Vagina (tissue), 2 donors: ENCODE measurements around the gene TJP3. TPM values are rescaled to one million over a fixed set of nuclear protein-coding genes. Genes with fewer than 3 reads are reported as not detected.

Source experiments
- DNase-seq, 2 donors: peaks; one replicate each; pipeline ENCODE4 v3.0.0-alpha.2; 2017; ENCODE audit errors: extremely low spot score in 2 of 2
- H3K27ac ChIP-seq: fragments of 200-600 bp; sonication (generic); one replicate; pipeline ENCODE4 v1.5.1; 2019
- H3K27me3 ChIP-seq: fragments of 200-600 bp; sonication (generic); one replicate; pipeline ENCODE4 v1.5.1; 2019
- H3K36me3 ChIP-seq, 2 donors: fragments of 200-600 bp; sonication (generic); one replicate each; pipeline ENCODE4 v1.5.1; 2017 to 2019
- H3K4me1 ChIP-seq: fragments of 200-600 bp; sonication (generic); one replicate; pipeline ENCODE4 v1.5.1; 2019
- H3K4me3 ChIP-seq, 2 donors: fragments of 200-600 bp; sonication (generic); 1 replicate in 1 of 2; 2 replicates in 1 of 2; pipeline ENCODE4 v1.5.1; 2016 to 2019
- H3K9me3 ChIP-seq: fragments of 200-600 bp; sonication (generic); one replicate; pipeline ENCODE4 v1.5.1; 2019
- POLR2A ChIP-seq, 2 donors: fragments of 450-650 bp; IDR thresholded peaks; one replicate each; pipeline ENCODE4 v1.6.1; 2017; ENCODE audit warnings: antibody characterized with exemption in 2 of 2, mild to moderate bottlenecking in 2 of 2, moderate library complexity in 2 of 2
- POLR2AphosphoS5 ChIP-seq, 2 donors: sonication (generic); formaldehyde crosslinking; IDR thresholded peaks; one replicate each; pipeline ENCODE4 v1.9.0; 2017; ENCODE audit warnings: antibody characterized with exemption in 2 of 2, mild to moderate bottlenecking in 2 of 2, low read depth in 1 of 2; ENCODE audit not compliant: insufficient read depth in 1 of 2
- intact Hi-C: fragments of 100-400 bp; cut with DNase I; formaldehyde crosslinking; loops from one replicate; pipeline ENCODE4 v1.15.1; 2023
- total RNA-seq: library from RNA; depleted of rRNA; stranded (reverse); fragments of >200 nt; gene quantifications from one replicate; pipeline ENCODE4 v1.2.3, GENCODE V29; 2016
- TF ChIP-seq, protein P1 (sequence below), 3 experiments: fragments of 450-650 bp in 2 of 3; fragments of 200-600 bp in 1 of 3; sonication (generic) in 1 of 3; IDR thresholded peaks; one replicate each; pipeline ENCODE4 v1.5.1; 2017 to 2019; ENCODE audit warnings: antibody characterized with exemption in 3 of 3, mild to moderate bottlenecking in 2 of 3, moderate library complexity in 2 of 3

The TJP3 gene
- total RNA-seq, 1 donor from 2014 or later: 17.7 TPM

DNA sequence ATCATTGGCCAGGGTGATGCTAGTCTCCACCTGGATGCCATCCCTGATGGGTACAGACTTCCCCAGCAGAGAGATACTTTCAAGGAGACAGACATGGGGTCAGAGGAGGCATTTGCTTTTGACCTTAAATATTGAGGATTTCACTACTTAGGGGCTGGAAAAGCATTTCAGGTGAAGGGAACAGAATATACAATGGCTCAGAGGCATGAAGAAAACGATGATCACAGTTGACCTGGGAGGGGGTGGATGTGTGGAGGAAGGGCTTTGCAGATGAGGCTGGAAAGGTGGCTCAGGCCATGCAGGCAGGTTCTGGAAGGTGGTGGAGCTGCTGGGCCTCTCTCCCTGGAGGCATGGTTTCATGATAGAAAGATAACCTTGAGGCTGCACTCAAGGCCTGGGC lies 74.1 kb downstream of the TJP3 start:
- intact Hi-C loops: no loop called here
- DNase-seq: no peak
- Histone ChIP-seq H3K4me3 (no peak overlapping the region), H3K27ac (no peak overlapping the region), H3K27me3 (peaks cover 9% of the 10 kb centered on the region), H3K4me1 (peaks cover 10% of the 10 kb centered on the region), H3K9me3 (peaks cover 10% of the 10 kb centered on the region), H3K36me3 (no peaks in the 10 kb centered on the region)
- TF ChIP-seq POLR2AphosphoS5 (IDR thresholded peaks at IDR 0.05; ENCODE audit: insufficient read depth in 1 of 2, low read depth in 1 of 2) (no peak), POLR2A (IDR thresholded peaks at IDR 0.05) (no peak)
- TF ChIP-seq, protein P1, sequence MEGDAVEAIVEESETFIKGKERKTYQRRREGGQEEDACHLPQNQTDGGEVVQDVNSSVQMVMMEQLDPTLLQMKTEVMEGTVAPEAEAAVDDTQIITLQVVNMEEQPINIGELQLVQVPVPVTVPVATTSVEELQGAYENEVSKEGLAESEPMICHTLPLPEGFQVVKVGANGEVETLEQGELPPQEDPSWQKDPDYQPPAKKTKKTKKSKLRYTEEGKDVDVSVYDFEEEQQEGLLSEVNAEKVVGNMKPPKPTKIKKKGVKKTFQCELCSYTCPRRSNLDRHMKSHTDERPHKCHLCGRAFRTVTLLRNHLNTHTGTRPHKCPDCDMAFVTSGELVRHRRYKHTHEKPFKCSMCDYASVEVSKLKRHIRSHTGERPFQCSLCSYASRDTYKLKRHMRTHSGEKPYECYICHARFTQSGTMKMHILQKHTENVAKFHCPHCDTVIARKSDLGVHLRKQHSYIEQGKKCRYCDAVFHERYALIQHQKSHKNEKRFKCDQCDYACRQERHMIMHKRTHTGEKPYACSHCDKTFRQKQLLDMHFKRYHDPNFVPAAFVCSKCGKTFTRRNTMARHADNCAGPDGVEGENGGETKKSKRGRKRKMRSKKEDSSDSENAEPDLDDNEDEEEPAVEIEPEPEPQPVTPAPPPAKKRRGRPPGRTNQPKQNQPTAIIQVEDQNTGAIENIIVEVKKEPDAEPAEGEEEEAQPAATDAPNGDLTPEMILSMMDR (IDR thresholded peaks at IDR 0.05): no peak

DNA sequence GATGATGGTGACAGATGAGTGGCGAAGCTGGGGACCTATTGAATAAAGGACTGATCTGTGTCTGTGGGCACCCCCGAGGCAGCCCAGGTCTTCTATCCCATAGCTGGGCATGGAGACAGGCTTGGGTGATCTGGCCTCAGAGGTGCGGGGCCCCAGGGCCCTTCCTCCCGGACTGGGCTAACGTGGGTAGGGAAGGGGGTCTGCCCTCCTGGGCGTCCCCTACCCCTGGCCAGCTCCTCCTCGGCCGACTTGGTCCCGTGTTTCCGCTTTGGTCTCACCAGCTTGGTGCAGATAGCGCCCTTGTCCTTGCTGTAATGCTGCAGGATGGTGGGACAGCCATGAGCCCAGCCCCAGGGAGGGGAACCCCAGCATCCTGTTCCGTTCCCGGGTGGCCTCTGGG lies 74.7 kb downstream of the TJP3 start:
- Histone ChIP-seq H3K27ac (no peak overlapping the region), H3K4me3 (no peak overlapping the region), H3K36me3 (no peaks in the 10 kb centered on the region), H3K4me1 (peaks cover 10% of the 10 kb centered on the region), H3K27me3 (peaks cover 9% of the 10 kb centered on the region), H3K9me3 (peaks cover 10% of the 10 kb centered on the region)
- no peak for DNase-seq
- intact Hi-C loops: no loop called here
- TF ChIP-seq POLR2AphosphoS5 (IDR thresholded peaks at IDR 0.05; ENCODE audit: insufficient read depth in 1 of 2, low read depth in 1 of 2): no peak
- TF ChIP-seq, protein P1 (IDR thresholded peaks at IDR 0.05): no peak
- no peak for TF ChIP-seq POLR2A (IDR thresholded peaks at IDR 0.05)

DNA sequence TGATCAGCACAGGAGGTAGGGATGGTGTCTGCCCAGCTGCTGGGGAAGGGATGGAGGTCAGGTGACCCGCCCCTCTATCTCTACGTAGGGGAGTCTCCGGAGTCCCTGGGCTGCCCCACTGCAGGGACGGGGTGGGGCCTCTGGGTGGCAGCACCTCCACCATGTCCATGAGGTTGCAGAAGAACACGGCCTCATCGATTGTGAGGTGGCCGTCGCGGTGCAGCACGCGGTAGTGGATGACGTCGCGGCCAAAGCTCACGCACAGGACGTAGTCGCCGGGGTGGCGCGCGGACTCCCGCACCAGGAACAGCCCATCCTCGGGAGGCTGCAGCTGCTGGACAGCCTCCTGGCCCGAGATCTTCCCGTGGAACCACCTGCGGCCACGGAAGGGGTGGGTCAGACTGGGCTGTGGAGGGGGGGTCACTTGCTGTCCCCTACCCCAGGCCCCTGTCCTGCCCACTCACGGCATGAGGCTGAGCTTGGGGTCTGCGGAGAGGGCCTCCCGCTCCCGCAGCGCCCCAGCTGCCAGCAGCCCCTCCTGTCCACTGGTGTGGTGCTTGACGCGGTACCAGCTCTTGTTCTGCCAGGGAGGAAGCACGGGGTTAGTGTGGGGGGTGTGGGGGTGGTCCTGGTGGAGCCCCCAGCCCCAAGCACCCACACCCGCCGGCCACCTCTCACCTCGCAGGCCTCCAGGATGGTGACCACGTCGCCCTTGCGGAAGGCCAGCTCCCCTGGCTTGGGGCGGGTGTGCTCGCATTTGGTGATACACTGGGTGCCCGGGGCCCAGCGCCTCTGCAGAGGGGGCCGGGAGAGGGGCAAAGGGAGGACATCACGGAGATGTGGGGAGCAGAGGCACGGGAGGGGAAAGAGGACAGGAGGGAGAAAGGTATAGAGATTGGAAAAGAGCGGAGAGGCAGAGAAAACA lies 75.7 kb downstream of the TJP3 start:
- Histone ChIP-seq H3K27me3 (peaks cover 9% of the 10 kb centered on the region), H3K4me1 (peaks cover 10% of the 10 kb centered on the region), H3K9me3 (peaks cover 10% of the 10 kb centered on the region), H3K36me3 (no peaks in the 10 kb centered on the region), H3K4me3 (no peak overlapping the region), H3K27ac (no peak overlapping the region)
- intact Hi-C loops: no loop called here
- DNase-seq: no peak
- TF ChIP-seq, protein P1 (IDR thresholded peaks at IDR 0.05): no peak
- TF ChIP-seq POLR2A (IDR thresholded peaks at IDR 0.05) (no peak), POLR2AphosphoS5 (IDR thresholded peaks at IDR 0.05; ENCODE audit: insufficient read depth in 1 of 2, low read depth in 1 of 2) (no peak)

DNA sequence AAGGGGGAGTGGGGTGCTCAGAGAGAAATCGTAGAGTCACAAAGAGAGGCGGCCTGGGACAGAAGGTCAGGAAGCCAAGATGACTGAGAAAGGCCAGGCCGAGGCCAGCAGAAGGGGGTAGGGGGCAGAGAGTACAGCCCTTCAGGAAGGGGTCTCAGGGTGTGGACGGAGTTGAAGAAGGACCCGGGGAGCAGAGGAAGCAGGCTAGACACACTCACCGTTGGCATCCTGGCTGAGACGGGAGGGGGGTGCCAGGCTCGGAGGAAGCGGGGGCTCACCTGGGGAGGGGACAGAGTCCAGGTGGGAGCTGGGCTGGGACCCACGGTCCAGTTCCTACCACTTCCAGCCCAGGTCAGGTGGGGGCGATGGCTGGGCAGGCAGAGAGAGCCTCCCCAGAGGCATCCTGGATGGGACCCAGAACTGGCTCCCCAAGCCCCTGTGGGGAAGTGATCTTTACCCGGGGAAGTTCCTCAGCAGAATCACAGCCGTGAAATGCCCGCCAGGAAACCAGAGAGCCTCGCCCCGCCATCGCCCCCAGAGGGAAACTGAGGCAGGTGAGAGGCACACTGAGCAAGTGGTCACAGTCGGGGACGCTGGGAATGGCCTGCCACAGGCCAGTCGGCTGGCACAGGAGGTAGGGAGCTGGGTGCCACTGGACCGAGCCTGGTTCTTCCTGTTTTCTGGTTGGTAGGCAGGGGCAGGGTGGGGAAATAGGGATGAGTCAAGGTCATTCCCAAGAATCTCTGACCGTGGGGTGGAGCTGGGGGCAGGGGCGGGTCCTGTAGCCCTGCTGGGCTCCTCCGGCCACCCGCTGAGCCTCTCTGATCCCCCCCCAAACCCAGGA lies 76.6 kb downstream of the TJP3 start:
- Histone ChIP-seq H3K4me1 (peaks cover 10% of the 10 kb centered on the region), H3K9me3 (peaks cover 10% of the 10 kb centered on the region), H3K36me3 (no peaks in the 10 kb centered on the region), H3K4me3 (peak overlapping the region in 1 of 2 donors; percentile 32), H3K27ac (no peak overlapping the region), H3K27me3 (peaks cover 9% of the 10 kb centered on the region)
- DNase-seq: no peak
- TF ChIP-seq POLR2AphosphoS5 (IDR thresholded peaks at IDR 0.05; ENCODE audit: insufficient read depth in 1 of 2, low read depth in 1 of 2) (no peak), POLR2A (IDR thresholded peaks at IDR 0.05) (no peak)
- TF ChIP-seq, protein P1 (IDR thresholded peaks at IDR 0.05): no peak
- intact Hi-C loops: no loop called here
